T-helper 1 cell treated with Interleukin-12 subunit alpha and Interleukin-12 subunit beta and Interleukin-4 antibody, amounts not matched to agents 30 μg/mL and 1 μg/mL, for 36 hours (primary cell): ENCODE data around the gene FAM83G.
A peak's percentile ranks its signal among the peaks of the same experiment; 100 is the strongest.
"Not testable (repeated sequence)": the region's sequence is repeated elsewhere in the genome, so short reads cannot be mapped to it uniquely, and the experiment has no call there.

ENCODE experiments used
- H3K27ac Mint-ChIP-seq: one replicate; pipeline ENCODE4 v1.8.0; 2021; ENCODE audit warnings: mild to moderate bottlenecking, mixed read lengths
- H3K27me3 Mint-ChIP-seq: one replicate; pipeline ENCODE4 v1.8.0; 2021; ENCODE audit warnings: low read depth, mixed read lengths
- H3K36me3 Mint-ChIP-seq: one replicate; pipeline ENCODE4 v1.8.0; 2021; ENCODE audit warnings: low read depth, mixed read lengths
- H3K4me1 Mint-ChIP-seq: one replicate; pipeline ENCODE4 v1.8.0; 2021; ENCODE audit warnings: low read depth, mixed read lengths
- H3K4me3 Mint-ChIP-seq: one replicate; pipeline ENCODE4 v1.8.0; 2021; ENCODE audit warnings: mild to moderate bottlenecking, moderate library complexity, mixed read lengths
- H3K9me3 Mint-ChIP-seq: one replicate; pipeline ENCODE4 v1.8.0; 2021; ENCODE audit warnings: mixed read lengths

Gene FAM83G

DNA sequence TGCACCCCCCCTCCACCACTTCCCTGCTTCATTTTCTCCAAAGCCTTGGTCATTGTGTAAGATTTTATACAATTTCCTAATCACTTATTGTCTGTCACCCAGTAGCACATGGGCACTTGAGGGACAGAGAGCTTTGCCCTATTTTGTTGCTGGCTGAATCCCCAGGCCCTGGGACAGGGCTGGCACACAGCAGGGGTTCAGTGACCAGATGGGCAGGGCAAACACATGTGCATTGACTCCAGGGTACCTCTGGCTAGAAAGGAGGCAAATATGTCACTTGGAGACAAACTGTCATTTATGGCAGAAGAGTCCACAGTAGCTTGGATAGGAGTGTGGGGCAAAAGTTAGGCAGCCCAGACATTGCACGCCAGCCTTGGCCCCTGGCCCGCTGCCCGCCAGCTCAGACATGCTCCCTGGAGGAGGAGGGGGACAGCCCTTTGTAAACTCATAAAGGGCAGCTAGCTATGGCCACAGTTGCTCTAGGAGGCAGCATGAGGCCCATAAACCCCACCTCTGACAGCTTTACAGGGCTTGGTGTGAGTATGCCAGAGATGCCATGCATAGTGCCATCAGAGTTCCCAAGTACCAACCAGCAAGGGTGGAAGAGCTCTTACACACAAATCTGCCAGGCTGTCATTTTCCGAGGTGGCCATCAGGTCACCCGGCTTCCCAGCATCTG, 26.3 kb upstream of the FAM83G start:
- not testable (repeated sequence) for H3K9me3 Mint-ChIP-seq, H3K36me3 Mint-ChIP-seq, H3K27me3 Mint-ChIP-seq, H3K4me3 Mint-ChIP-seq, H3K4me1 Mint-ChIP-seq, H3K27ac Mint-ChIP-seq

GRCh38 chr17:19029740-19030139, 25.2 kb upstream of the FAM83G start:
- H3K4me3 Mint-ChIP-seq, H3K4me1 Mint-ChIP-seq, H3K27ac Mint-ChIP-seq, H3K36me3 Mint-ChIP-seq, H3K27me3 Mint-ChIP-seq, H3K9me3 Mint-ChIP-seq: not testable (repeated sequence)

DNA sequence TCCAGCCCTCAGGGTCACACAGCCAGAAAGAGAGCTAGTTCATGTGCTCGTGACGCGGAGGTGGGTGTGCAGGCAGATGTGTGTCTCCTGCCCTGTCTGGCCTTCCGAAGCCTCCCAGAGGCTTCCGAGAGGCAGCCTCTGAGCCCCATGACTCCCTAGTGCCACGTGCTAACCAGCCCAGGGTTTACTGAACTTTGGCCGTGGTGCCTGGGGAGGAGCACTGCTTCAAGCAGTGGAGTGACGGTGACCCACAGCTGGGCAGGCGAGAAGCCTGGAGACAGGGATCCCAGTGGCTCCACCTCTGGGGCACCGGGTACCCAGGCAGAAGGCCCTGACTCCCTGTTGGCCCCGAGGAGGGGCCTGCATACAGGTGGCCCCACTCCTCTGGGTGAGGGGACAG, 24.1 kb upstream of the FAM83G start:
- H3K4me1 Mint-ChIP-seq: peaks cover 13% of the 10 kb centered on the region
- not testable (repeated sequence) for H3K27me3 Mint-ChIP-seq, H3K9me3 Mint-ChIP-seq, H3K4me3 Mint-ChIP-seq, H3K27ac Mint-ChIP-seq, H3K36me3 Mint-ChIP-seq

- Mint-ChIP-seq H3K27ac (peak overlapping the region; percentile 14), H3K36me3 (peaks cover 8% of the 10 kb centered on the region), H3K4me1 (peaks cover 13% of the 10 kb centered on the region), H3K4me3 (no peak overlapping the region), H3K9me3 (no peaks in the 10 kb centered on the region), H3K27me3 (no peaks in the 10 kb centered on the region)
These were observed 19.8 kb upstream of the FAM83G start for GRCh38 chr17:19024101-19025078.

DNA sequence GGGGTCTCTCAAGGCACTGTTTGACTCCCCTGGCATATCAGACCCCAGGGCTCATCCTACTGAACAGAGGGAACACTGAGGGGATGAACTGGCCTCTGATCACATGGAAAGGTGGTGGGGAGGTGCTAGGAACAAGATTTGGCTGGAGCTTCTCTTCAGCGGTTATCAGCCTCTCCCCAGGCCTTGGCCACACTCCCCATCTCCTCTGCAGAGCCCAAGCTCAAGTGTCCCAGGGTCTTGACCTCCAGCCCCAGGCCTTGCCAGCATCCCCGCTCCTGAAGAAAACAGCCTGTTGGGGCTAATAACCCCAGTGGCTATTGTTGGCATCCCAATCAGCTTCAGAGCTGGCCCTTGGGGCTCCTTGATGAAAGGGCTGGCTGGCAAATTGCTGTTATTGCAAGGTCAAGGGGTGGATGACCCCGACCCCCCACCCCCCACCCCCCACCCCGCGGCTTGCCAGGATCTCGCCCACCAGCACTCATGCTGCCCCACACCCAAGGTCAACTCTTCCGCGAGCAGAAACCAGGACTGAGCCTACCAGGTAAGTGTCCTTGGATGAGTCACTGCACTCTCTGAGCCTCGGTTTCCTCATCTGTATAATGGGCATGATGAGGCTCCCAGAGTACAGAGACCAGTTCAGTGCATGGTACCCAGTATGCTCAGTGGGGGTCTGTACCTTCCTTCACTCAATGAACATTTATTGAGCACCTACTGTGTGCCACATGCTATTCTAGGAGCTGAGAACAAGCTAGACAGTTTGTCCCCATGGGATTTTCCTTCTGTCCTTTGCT, 18.8 kb upstream of the FAM83G start:
- H3K27ac Mint-ChIP-seq: no peak overlapping the region

GRCh38 chr17:19022747-19023146, 18.2 kb upstream of the FAM83G start:
- H3K27ac Mint-ChIP-seq: no peak overlapping the region
- peaks cover 13% of the 10 kb centered on the region for H3K4me1 Mint-ChIP-seq
- H3K36me3 Mint-ChIP-seq: peaks cover 8% of the 10 kb centered on the region
- H3K9me3 Mint-ChIP-seq: no peaks in the 10 kb centered on the region
- no peaks in the 10 kb centered on the region for H3K27me3 Mint-ChIP-seq
- H3K4me3 Mint-ChIP-seq: no peak overlapping the region

More for the DNA sequence above, 18.8 kb upstream of the FAM83G start:
- H3K4me1 Mint-ChIP-seq: peaks cover 13% of the 10 kb centered on the region
- H3K4me3 Mint-ChIP-seq: no peak overlapping the region
- H3K27me3 Mint-ChIP-seq: no peaks in the 10 kb centered on the region
- no peaks in the 10 kb centered on the region for H3K9me3 Mint-ChIP-seq
- peaks cover 8% of the 10 kb centered on the region for H3K36me3 Mint-ChIP-seq

GRCh38 chr17:19022128-19022527, 17.6 kb upstream of the FAM83G start:
- peaks cover 8% of the 10 kb centered on the region for H3K36me3 Mint-ChIP-seq

GRCh38 chr17:19021622-19022083, 17.1 kb upstream of the FAM83G start:
- H3K4me1 Mint-ChIP-seq: peaks cover 13% of the 10 kb centered on the region
- no peaks in the 10 kb centered on the region for H3K9me3 Mint-ChIP-seq
- H3K36me3 Mint-ChIP-seq: peaks cover 8% of the 10 kb centered on the region
- no peak overlapping the region for H3K27ac Mint-ChIP-seq
- no peaks in the 10 kb centered on the region for H3K27me3 Mint-ChIP-seq
- no peak overlapping the region for H3K4me3 Mint-ChIP-seq

More at GRCh38 chr17:19022128-19022527, 17.6 kb upstream of the FAM83G start:
- H3K4me3 Mint-ChIP-seq: no peak overlapping the region
- no peaks in the 10 kb centered on the region for H3K9me3 Mint-ChIP-seq
- H3K4me1 Mint-ChIP-seq: peaks cover 13% of the 10 kb centered on the region
- no peaks in the 10 kb centered on the region for H3K27me3 Mint-ChIP-seq
- H3K27ac Mint-ChIP-seq: no peak overlapping the region

DNA sequence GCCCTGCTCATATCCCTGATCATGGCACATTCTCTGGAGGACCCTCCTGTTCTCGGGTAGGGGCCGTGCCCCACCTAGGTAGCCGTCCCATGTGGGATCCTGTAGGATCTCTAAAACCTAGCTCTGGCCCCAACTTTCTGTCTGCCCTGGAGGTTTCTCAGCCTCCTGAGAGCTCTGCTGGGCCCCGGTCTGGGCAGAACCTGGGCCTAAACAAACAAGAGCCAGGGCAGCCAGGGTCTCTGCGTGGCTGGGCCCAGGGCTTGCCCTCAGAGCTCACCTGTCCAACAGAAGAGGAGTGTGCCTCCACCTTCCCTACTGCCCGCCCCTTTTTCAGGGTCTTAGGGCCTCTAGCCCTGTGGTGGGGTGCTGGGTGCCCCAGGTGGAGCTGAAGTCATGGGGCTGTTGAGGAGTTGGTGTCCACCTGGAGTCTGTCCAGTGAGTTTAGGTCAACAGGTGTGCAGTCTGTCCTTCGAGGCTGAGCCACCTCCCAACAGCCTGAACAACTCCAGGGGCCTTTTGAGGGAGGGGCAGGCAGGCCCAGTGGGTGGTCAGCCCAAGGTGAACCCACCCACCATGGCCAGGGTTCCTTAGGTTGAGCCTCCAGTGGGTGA, 16.6 kb upstream of the FAM83G start:
- H3K36me3 Mint-ChIP-seq, H3K9me3 Mint-ChIP-seq, H3K4me3 Mint-ChIP-seq, H3K27me3 Mint-ChIP-seq, H3K27ac Mint-ChIP-seq: not testable (repeated sequence)
- H3K4me1 Mint-ChIP-seq: peaks cover 13% of the 10 kb centered on the region

- H3K27me3 Mint-ChIP-seq: no peaks in the 10 kb centered on the region
- peaks cover 8% of the 10 kb centered on the region for H3K36me3 Mint-ChIP-seq
- H3K4me3 Mint-ChIP-seq: no peak overlapping the region
- peaks cover 13% of the 10 kb centered on the region for H3K4me1 Mint-ChIP-seq
- no peaks in the 10 kb centered on the region for H3K9me3 Mint-ChIP-seq
- H3K27ac Mint-ChIP-seq: no peak overlapping the region
These were observed 15.5 kb upstream of the FAM83G start for GRCh38 chr17:19020016-19020415.

GRCh38 chr17:19019041-19019941, 14.7 kb upstream of the FAM83G start:
- H3K9me3 Mint-ChIP-seq: no peaks in the 10 kb centered on the region
- peaks cover 8% of the 10 kb centered on the region for H3K36me3 Mint-ChIP-seq
- H3K27ac Mint-ChIP-seq: no peak overlapping the region
- no peak overlapping the region for H3K4me3 Mint-ChIP-seq
- H3K27me3 Mint-ChIP-seq: no peaks in the 10 kb centered on the region
- H3K4me1 Mint-ChIP-seq: peaks cover 6% of the 10 kb centered on the region

GRCh38 chr17:19018600-19018950, 14.0 kb upstream of the FAM83G start:
- H3K4me1 Mint-ChIP-seq: no peaks in the 10 kb centered on the region
- no peak overlapping the region for H3K27ac Mint-ChIP-seq
- H3K9me3 Mint-ChIP-seq: no peaks in the 10 kb centered on the region
- peaks cover 8% of the 10 kb centered on the region for H3K36me3 Mint-ChIP-seq
- H3K4me3 Mint-ChIP-seq: no peak overlapping the region
- H3K27me3 Mint-ChIP-seq: no peaks in the 10 kb centered on the region

DNA sequence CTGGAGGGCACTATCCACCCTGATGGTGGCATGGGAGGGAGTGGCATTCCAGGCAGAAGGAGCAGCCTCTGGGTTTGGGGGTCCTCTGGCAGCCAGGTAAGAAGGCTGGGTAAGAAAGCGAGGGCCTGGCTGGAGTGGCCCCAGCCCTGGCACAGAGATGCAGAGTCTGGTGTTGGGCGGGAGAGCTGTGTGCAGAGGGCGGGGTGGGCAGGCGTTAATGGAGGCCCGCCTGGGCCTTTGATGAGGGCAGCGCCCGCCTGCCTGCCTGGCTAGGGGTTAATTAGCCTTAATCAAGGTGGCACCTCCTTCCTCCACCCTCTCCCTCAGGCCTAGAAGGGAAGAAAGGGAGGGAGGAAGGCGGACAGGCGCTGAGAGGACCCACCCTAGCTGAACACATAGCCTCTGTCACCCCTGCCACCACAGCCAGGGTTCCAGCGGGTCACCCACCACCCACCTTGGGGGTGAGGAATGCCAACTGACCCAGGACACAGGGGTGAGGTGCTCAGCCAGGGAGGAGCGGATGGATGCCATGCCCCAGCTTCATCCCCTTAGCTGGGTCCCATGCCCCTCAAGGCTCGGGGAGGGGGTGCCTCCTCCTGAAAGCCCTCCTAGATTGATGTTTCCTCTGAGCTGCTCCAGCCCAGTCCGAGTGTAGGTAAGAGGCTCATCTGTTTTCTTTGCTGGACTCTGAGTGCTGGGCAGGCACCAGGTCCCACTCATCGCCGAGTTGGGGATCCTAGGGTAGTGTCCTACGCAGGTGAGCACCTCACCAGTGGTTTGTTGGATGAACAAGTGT, 13.4 kb upstream of the FAM83G start:
- peaks cover 8% of the 10 kb centered on the region for H3K36me3 Mint-ChIP-seq
- no peaks in the 10 kb centered on the region for H3K27me3 Mint-ChIP-seq
- H3K4me1 Mint-ChIP-seq: no peaks in the 10 kb centered on the region
- no peak overlapping the region for H3K27ac Mint-ChIP-seq
- no peak overlapping the region for H3K4me3 Mint-ChIP-seq
- H3K9me3 Mint-ChIP-seq: no peaks in the 10 kb centered on the region
